SK-N-MC (cell line): ENCODE measurements around the gene CAPN1.
"Not testable (repeated sequence)": the region's sequence is repeated elsewhere in the genome, so short reads cannot be mapped to it uniquely, and the experiment has no call there.

ENCODE experiments used
- DNase-seq: peaks from one replicate; pipeline ENCODE4 v3.0.0-alpha.2; 2011; ENCODE audit warnings: low read depth, low spot score
- H3K27ac ChIP-seq: fragments of 200-600 bp; sonication (generic); 2 replicates; pipeline ENCODE4 v1.5.1; 2016; ENCODE audit warnings: mixed run types
- H3K36me3 ChIP-seq: fragments of 200-600 bp; sonication (generic); 2 replicates; pipeline ENCODE4 v1.6.1; 2017; ENCODE audit warnings: antibody characterized with exemption, low read length, mixed read lengths; ENCODE audit not compliant: insufficient read depth
- H3K4me3 ChIP-seq: fragments of 200-600 bp; sonication (generic); 2 replicates; pipeline ENCODE4 v1.5.1; 2016
- H3K9ac ChIP-seq: fragments of 200-600 bp; sonication (generic); 2 replicates; pipeline ENCODE4 v1.8.0; 2017; ENCODE audit warnings: mixed run types, mixed read lengths; ENCODE audit not compliant: insufficient read length
- H3K9me3 ChIP-seq: fragments of 200-600 bp; sonication (generic); 2 replicates; pipeline ENCODE4 v1.6.1; 2017; ENCODE audit warnings: low read depth, mild to moderate bottlenecking, antibody characterized with exemption, low read length, moderate library complexity, mixed read lengths
- EZH2 ChIP-seq: fragments of 200-600 bp; sonication (generic); IDR thresholded peaks from one replicate; pipeline ENCODE4 v1.6.1; 2017; ENCODE audit warnings: antibody characterized with exemption
- FOXP2 ChIP-seq: optimal IDR thresholded peaks from 2 replicates; pipeline ENCODE3; 2011; ENCODE audit warnings: mild to moderate bottlenecking, moderate library complexity; ENCODE audit not compliant: insufficient read depth; ENCODE audit errors: extremely low read length, control extremely low read depth
- POLR2AphosphoS5 ChIP-seq: IDR thresholded peaks from 2 replicates; pipeline ENCODE4 v1.6.1; 2012; ENCODE audit warnings: mild to moderate bottlenecking, low read depth, low read length, borderline replicate concordance

The CAPN1 gene

DNA sequence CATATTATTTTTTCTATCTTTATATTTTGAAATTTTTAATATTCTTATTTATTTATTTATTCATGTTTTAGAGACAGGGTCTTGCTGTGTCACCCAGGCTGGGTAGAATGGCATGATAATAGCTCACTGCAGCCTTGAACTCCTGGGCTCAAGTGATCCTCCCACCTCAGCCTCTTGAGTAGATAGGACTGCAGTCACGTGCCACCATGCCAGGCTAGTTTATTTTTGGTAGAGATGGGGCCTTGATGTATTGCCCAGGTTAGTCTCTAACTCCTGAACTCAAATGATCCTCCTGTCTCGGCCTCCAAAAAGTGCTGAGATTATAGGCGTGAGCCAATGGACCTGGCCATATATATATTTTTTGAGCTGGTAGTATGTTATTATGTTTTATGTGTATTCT is 14.1 kb upstream of the CAPN1 start:
- no peak for DNase-seq
- TF ChIP-seq FOXP2: no peak
- no peak for TF ChIP-seq POLR2AphosphoS5
- TF ChIP-seq EZH2: no peak
- no peaks in the 10 kb centered on the region for H3K36me3 ChIP-seq

DNA sequence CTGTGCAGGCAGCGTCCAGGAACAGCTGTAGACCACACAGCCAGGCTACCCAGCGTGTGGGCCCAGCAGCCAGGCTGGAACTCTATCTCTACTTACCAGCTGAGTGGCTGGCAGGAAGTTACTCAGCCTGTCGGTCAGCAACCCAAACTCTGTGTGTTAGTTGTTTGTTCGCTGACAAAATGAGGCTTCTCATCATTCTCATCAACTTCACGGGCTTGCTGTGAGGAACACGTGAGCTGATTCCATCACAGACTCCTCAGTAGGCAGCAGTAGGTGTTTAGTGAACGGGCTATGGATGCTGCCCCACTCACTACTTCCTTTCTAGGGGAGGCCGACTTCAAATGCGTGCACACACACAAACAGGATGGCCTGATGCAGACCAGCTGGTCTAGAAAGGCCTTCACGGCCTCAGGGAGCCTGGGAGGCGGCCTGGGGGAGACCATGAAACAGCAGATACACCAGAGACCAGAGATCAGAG is 12.5 kb upstream of the CAPN1 start:
- DNase-seq: no peak
- Histone ChIP-seq H3K9me3 (no peaks in the 10 kb centered on the region), H3K36me3 (no peaks in the 10 kb centered on the region), H3K9ac (no peak overlapping the region), H3K4me3 (no peak overlapping the region), H3K27ac (peak overlapping the region; percentile 58; the same call in 1 of the 2 replicates)
- no peak for TF ChIP-seq FOXP2
- TF ChIP-seq EZH2: no peak
- no peak for TF ChIP-seq POLR2AphosphoS5

More for the DNA sequence above, 14.1 kb upstream of the CAPN1 start:
- Histone ChIP-seq H3K9me3 (no peaks in the 10 kb centered on the region), H3K9ac (no peak overlapping the region), H3K27ac (no peak overlapping the region), H3K4me3 (no peak overlapping the region)

DNA sequence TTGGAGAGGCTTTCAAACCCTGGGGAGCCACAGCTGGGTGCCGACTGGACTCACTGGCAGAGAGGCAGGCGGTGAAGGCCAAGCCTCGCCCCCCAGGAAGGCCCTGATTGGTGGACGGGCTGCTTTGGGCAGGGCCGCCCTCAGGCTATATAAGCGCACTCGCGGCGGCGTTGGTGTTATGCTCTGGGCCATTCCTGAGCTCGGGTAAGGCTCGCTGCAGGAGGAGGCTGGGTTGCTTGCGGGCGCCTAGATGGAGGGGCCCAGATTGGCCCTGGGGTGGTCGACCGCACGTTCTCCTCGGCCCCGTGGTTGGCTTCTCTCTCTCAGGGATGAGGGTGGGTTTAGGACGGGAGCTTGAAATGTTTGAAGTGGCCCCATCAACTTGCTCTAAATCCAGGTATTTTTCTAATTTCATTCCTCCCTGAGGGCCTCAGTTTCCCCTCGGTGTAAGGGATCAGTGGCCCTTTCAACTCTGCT is 11.6 kb upstream of the CAPN1 start, which contains the start of gene SPDYC:
Gene SPDYC (plus strand): TSS at position 176 of the 477 bp plus-strand sequence. CDS start 1,125 bp downstream, outside the sequence.
- no peak for DNase-seq
- TF ChIP-seq FOXP2: no peak
- peak; percentile 51; the same call in 1 of the 2 replicates for TF ChIP-seq POLR2AphosphoS5
- Histone ChIP-seq H3K36me3 (no peaks in the 10 kb centered on the region), H3K9ac (no peak within 1 kb of the TSS), H3K27ac (peak within 1 kb of the TSS; percentile 58; the same call in 1 of the 2 replicates), H3K9me3 (no peaks in the 10 kb centered on the region), H3K4me3 (no peak within 1 kb of the TSS)

DNA sequence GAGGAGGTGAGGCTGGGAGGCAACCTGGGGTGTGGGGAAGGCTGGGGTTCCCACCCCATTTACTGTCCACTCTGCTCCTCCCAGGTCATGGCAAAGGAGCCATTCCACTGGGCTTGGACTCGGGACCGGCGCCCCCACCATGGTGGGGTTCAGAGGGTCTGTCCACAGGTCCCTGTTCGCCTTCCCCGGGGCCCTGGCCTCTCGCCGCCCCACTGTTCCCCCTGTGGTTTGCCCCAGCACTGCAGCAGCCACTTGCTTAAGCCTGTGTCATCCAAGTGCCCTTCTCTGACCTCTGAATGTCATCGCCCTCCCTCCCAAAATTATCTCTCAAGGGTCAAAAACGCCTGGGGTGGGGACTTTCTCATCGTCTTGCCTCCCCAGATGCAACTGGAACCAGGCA is 9.1 kb upstream of the CAPN1 start:
- no peak overlapping the region for H3K27ac ChIP-seq
- H3K9me3 ChIP-seq: no peaks in the 10 kb centered on the region
- H3K4me3 ChIP-seq: no peak overlapping the region
- TF ChIP-seq FOXP2 (no peak), EZH2 (no peak), POLR2AphosphoS5 (no peak)
- H3K36me3 ChIP-seq: no peaks in the 10 kb centered on the region
- H3K9ac ChIP-seq: no peak overlapping the region
- DNase-seq: no peak

DNA sequence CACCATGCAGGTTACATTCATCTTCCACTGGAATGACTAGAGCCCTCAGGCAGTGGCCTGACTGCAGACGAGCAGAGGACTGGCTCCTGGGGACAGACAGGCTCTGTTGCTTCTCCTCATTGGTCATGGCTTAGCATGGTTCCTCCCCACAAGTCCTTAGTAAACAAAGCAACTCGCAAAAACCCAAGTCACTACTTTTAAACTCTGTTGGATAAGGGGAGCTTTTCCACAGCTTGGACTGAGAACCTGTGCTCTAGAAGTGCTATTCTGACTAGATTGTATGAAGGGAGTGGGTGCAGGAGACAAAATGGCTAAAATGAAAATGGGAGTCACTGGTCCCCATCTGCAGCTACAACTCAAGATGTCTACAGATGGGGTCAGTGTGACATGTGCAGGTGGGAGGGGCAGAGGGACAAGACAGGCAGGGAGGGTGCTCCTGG is 7.1 kb upstream of the CAPN1 start:
- not testable (repeated sequence) for H3K9me3 ChIP-seq, DNase-seq, H3K27ac ChIP-seq, H3K4me3 ChIP-seq, H3K36me3 ChIP-seq, H3K9ac ChIP-seq

DNA sequence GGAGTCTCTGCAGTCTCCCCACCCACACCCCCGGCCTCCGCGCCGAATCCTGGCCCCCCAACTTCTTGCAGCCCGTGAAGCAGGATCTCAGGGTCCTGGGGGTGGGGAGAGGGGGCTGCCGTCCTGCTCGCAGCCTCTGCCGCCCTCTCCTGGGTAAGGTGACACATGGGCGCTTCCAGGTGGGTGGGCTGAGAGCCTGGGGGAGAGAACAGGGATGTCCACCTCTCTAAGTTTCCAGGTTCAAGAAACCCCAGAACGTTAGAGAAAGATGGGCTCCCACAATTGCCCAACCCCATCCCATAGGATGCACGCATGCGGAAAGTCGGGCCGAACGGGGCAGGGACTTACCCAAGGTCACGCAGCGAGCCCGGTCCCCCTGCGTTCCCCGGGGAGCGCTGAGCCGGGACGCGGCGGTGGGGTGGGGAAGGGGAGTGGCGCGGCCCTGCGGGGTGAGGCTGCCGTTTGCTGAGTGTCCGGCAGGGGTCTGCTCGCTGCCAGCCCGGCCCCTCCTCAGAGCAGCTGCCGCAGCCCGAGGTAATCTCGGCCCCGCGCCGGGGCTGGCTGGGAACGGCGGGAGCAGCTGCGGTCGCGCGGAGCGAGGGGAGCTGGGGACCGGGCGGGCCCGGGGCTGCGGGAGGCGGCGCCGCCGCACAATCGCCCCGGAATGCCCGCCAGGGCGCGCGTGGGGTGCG is 705 bp upstream of the CAPN1 start:
- Histone ChIP-seq H3K9me3 (no peaks in the 10 kb centered on the region), H3K36me3 (no peaks in the 10 kb centered on the region), H3K9ac (peak overlapping the region; percentile 71), H3K4me3 (peak overlapping the region; percentile 88), H3K27ac (no peak overlapping the region)
- no peak for DNase-seq
- TF ChIP-seq EZH2: no peak
- no peak for TF ChIP-seq FOXP2
- TF ChIP-seq POLR2AphosphoS5: no peak

DNA sequence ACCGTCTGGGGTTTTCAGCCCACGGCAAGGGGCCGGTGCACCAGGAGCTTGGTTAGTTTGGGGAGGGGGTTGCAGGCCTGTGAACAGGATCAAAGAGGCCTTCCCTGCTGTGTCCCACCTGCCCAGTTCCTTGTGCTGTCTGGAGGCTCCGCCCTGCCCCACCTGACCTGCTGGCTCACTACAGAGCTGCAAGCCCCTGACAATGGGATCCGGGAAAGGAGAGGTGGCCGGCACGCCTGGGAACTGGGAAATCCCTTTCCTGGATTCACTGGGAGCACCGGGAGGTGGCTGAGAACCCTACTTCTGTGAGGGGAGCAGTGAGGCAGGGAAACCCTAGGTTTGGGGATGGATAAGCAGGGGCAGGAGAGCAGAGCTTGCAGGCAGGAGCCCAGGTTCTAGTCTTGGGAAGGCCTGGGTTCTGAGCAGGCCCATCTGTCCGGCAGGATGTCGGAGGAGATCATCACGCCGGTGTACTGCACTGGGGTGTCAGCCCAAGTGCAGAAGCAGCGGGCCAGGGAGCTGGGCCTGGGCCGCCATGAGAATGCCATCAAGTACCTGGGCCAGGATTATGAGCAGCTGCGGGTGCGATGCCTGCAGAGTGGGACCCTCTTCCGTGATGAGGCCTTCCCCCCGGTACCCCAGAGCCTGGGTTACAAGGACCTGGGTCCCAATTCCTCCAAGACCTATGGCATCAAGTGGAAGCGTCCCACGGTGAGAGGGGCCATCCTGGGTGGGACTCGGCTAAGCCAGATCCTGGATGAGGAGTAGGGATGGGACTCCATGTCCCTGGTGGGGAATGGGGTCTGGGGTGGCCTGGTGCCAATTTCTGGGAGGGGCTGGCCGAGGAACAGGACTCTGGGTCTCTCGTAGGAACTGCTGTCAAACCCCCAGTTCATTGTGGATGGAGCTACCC is 786 bp downstream of the CAPN1 start:
- peak overlapping the region; percentile 90 for H3K9ac ChIP-seq
- peak overlapping the region; percentile 88 for H3K4me3 ChIP-seq
- H3K36me3 ChIP-seq: no peaks in the 10 kb centered on the region
- H3K9me3 ChIP-seq: no peaks in the 10 kb centered on the region
- H3K27ac ChIP-seq: no peak overlapping the region
- no peak for TF ChIP-seq FOXP2
- TF ChIP-seq EZH2: no peak
- TF ChIP-seq POLR2AphosphoS5: no peak
- DNase-seq: no peak

DNA sequence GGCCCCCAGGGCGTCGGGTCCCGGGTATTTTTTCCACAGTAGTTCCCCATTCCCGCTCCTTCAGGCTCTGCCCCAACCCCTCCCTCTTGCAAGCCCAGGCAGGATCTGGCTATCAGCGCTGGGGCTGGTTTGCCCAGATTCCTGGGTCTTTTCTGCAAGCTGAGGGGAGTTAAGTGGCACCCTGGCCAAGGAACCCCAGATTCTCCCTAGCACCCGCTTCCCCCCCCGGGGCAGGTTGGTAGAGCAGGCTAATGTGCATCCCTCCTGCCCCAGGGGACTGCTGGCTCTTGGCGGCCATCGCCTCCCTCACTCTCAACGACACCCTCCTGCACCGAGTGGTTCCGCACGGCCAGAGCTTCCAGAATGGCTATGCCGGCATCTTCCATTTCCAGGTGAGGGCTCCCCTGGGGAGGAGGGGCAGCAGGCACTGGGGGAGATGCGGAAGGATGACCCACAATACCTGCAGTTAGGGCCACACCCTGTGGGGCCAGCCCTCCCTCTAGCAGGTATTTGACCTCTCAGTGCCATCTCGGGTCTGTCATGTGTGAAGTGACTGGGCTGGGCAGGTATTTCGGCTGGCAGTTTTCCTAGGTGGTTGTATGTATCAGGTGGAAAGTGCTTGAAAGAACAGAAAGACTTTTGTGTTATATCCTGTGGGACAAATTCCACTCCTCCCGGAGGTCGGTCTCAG is 1.6 kb downstream of the CAPN1 start:
- no peak overlapping the region for H3K9ac ChIP-seq
- no peak overlapping the region for H3K27ac ChIP-seq
- DNase-seq: no peak
- TF ChIP-seq EZH2 (no peak), POLR2AphosphoS5 (no peak), FOXP2 (no peak)
- no peak overlapping the region; the same call in 1 of the 2 replicates for H3K4me3 ChIP-seq
- H3K9me3 ChIP-seq: no peaks in the 10 kb centered on the region
- H3K36me3 ChIP-seq: no peaks in the 10 kb centered on the region; the same call in 1 of the 2 replicates
